Activated CD4-positive, alpha-beta memory T cell treated with anti-CD3 and anti-CD28 coated beads for 36 hours (primary cell): ENCODE data around the gene EMILIN2. TPM values are rescaled to one million over a fixed set of nuclear protein-coding genes. Genes with fewer than 3 reads are reported as not detected.
"Not testable (repeated sequence)": the region's sequence is repeated elsewhere in the genome, so short reads cannot be mapped to it uniquely, and the experiment has no call there.

Experiments
- CTCF ChIA-PET: fragments of 350-600 bp; sonication (Branson Sonifier 250); formaldehyde crosslinking; loops from one replicate; lab custom pipeline; 2021; ENCODE audit warnings: antibody characterized with exemption, inconsistent platforms; lab: Charles Lee
- POLR2A ChIA-PET: fragments of 350-600 bp; sonication (Branson Sonifier 250); formaldehyde crosslinking; loops from one replicate; lab custom pipeline; 2021; ENCODE audit warnings: antibody characterized with exemption; lab: Charles Lee
- DNase-seq: peaks from one replicate; pipeline ENCODE4 v3.0.0-alpha.2; 2020
- H3K27ac Mint-ChIP-seq: one replicate; pipeline ENCODE4 v1.8.0; 2021; ENCODE audit warnings: mixed read lengths
- H3K27me3 Mint-ChIP-seq: one replicate; pipeline ENCODE4 v1.8.0; 2021; ENCODE audit warnings: mixed read lengths
- H3K36me3 Mint-ChIP-seq: one replicate; pipeline ENCODE4 v1.8.0; 2021; ENCODE audit warnings: mixed read lengths
- H3K4me1 Mint-ChIP-seq: one replicate; pipeline ENCODE4 v1.8.0; 2021; ENCODE audit warnings: low read depth, mixed read lengths
- H3K4me3 Mint-ChIP-seq: one replicate; pipeline ENCODE4 v1.8.0; 2021; ENCODE audit warnings: mild to moderate bottlenecking, mixed read lengths
- H3K9me3 Mint-ChIP-seq: one replicate; pipeline ENCODE4 v1.8.0; 2021; ENCODE audit warnings: mixed read lengths
- intact Hi-C: fragments of 100-400 bp; cut with micrococcal nuclease; formaldehyde crosslinking; loops from one replicate; pipeline ENCODE4 v1.15.1; 2023
- total RNA-seq, 2 experiments: library from RNA; stranded (reverse); gene quantifications; one replicate each; pipeline ENCODE4 v1.2.3, GENCODE V29; 2021

Gene EMILIN2
- total RNA-seq, 2 experiments from 2014 or later, result 18.7 to 20.1 TPM

DNA sequence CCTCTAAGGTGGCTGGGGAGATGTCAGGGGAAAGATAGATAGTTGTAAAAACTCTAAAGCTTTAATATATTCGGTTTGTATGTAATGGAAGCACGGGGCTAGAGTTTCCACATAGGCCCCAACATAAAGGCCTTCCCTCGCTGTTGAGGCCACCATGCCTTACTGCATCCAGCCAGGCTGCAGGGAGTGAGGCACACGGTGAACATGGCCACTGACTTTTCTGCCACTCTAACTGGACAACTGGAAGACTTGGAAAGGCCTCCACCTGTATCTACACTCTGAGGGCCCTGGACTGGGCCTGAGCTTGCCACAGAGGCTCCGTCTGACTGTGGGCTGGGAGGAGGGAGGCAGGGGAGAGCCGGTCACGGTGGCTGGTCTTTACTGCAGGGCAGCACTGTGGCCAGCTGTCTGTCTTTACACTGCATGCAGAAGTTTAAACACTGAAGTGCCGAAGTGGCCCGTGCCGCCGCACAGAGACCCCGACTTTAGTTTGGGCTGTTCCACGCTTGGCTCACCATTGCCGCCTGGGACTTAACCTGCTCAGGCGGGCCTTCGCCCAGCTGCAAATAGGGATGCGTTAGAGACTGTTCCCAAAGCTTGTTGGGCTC is 66.7 kb downstream of the EMILIN2 start:
- POLR2A ChIA-PET, result interaction anchor here (1.0 kb wide), 1 partner anchor 10 kb away, joined by 4 read pairs; no protein-coding TSS in a partner anchor
- Mint-ChIP-seq H3K4me3 (no peak overlapping the region), H3K27ac (peak overlapping the region; percentile 38), H3K27me3 (no peaks in the 10 kb centered on the region), H3K9me3 (no peaks in the 10 kb centered on the region), H3K4me1 (peaks cover 11% of the 10 kb centered on the region), H3K36me3 (peaks cover 40% of the 10 kb centered on the region)
- intact Hi-C loops, result no loop called here
- CTCF ChIA-PET, result interaction anchor here (1.4 to 2.6 kb wide), 3 partner anchors 72 to 238 kb away, joined by 4 to 11 read pairs (median 6); no protein-coding TSS in a partner anchor
- no peak for DNase-seq

DNA sequence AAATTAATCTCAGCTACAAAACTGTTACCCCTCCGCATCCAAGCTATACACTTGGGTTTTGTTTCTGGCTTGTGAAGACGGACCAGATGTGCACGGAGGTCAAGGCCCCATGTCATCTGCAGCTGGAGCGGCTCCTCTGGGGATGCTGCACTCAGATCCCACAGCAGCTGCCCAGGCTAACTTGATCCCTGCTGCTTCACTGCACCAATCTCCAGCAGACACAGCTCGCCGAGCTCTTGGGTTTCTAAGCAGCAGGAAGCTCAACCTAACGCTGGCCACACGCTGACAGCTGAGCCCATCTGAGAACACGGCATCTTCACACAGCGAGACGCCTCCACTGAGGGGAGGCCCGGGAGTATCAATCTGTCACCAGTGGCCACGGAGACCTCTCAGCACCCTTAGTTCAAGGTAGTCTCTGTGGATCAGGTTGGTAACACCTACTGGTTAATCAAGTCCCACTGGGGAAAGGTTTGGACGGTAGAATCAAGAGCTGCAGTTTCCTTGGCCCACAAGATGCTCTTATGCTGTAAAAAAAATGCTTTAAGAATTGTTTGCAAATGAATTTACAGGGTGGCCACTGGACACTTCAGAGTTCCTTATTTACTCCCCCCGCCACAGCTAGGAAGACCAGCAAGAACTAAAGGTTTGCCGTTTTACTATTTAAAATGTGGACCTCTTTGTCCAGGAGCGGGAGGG is 67.5 kb downstream of the EMILIN2 start:
- POLR2A ChIA-PET, result interaction anchor here (1.0 kb wide), 1 partner anchor 84 kb away, joined by 3 read pairs; no protein-coding TSS in a partner anchor
- peaks cover 10% of the 10 kb centered on the region for H3K4me1 Mint-ChIP-seq
- CTCF ChIA-PET, result interaction anchor here (1.0 to 2.6 kb wide), 3 partner anchors 71 to 214 kb away, joined by 4 to 11 read pairs (median 4); no protein-coding TSS in a partner anchor
- peaks cover 45% of the 10 kb centered on the region for H3K36me3 Mint-ChIP-seq
- no peak overlapping the region for H3K4me3 Mint-ChIP-seq
- peak overlapping the region; percentile 28 for H3K27ac Mint-ChIP-seq
- DNase-seq, result no peak
- H3K9me3 Mint-ChIP-seq, result no peaks in the 10 kb centered on the region
- H3K27me3 Mint-ChIP-seq, result no peaks in the 10 kb centered on the region
- intact Hi-C loops, result no loop called here

DNA sequence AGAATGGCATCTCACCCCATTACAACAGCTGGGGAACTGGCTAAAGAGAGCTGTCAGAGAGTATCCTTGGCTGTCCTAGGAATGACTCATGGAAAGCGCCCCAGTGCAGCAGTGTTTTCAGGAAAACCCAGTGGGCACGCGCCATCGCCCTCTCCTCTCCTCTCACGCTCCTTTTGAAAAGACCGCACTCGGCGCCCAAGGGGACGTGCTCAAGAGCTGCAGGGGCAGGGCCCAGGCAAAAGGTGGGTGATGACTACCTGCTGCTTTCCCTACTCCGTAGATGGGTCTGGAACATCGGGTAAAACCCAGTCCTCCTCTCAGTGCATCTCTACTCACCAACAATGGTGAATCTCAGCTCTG is 68.1 kb downstream of the EMILIN2 start:
- Mint-ChIP-seq H3K4me1 (peaks cover 10% of the 10 kb centered on the region), H3K9me3 (no peaks in the 10 kb centered on the region), H3K27me3 (no peaks in the 10 kb centered on the region), H3K27ac (peak overlapping the region; percentile 8), H3K4me3 (no peak overlapping the region), H3K36me3 (peaks cover 44% of the 10 kb centered on the region)
- ChIA-PET CTCF (interaction anchor here (1.0 to 1.6 kb wide), 3 partner anchors 70 to 214 kb away, joined by 4 to 6 read pairs (median 4); no protein-coding TSS in a partner anchor), POLR2A (interaction anchor here (1.0 kb wide), 1 partner anchor 83 kb away, joined by 3 read pairs; no protein-coding TSS in a partner anchor)
- intact Hi-C loops, result no loop called here
- no peak for DNase-seq

DNA sequence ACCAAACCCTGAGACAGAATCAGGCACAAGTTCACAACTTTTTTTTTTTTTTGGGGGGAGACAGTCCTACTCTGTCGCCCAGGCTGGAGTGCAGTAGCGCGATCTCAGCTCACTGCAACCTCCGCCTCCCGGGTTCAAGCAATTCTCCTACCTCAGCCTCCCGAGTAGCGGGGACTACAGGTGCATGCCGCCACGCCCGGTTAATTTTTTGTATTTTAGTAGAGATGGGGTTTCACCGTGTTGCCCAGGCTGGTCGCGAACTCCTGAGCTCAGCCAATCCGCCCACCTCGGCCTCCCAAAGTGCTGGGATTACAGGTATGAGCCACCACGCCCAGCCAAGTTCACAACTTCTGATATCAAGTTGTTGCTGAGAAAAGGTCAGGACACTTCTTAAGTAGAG is 68.7 kb downstream of the EMILIN2 start:
- H3K4me3 Mint-ChIP-seq, H3K4me1 Mint-ChIP-seq, intact Hi-C loops, DNase-seq, POLR2A ChIA-PET, H3K27me3 Mint-ChIP-seq, H3K9me3 Mint-ChIP-seq: not testable (repeated sequence)
- Mint-ChIP-seq H3K36me3 (peaks cover 48% of the 10 kb centered on the region), H3K27ac (peak overlapping the region; percentile 23)
- CTCF ChIA-PET, result interaction anchor here (1.0 to 1.6 kb wide), 3 partner anchors 70 to 331 kb away, joined by 3 to 6 read pairs (median 4); no protein-coding TSS in a partner anchor

DNA sequence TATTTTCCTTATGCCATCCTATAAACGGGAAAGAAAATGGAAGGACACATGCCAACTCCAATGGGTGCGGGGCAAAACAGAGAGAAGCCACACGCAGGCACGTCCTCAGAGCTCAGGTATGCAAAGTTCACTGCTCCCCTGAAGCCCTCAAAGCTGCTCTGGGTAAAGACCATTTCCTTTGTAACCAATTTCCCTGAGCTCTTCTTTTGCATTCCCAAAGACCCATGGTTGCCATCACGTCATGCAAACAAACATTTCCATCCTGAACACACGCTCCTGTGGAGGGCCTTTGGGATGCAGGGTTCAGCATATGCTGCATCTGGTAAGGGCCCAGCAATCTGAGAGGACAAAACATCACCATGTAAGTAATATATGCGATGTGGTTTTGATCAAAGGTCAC is 69.4 kb downstream of the EMILIN2 start:
- Mint-ChIP-seq H3K36me3 (peaks cover 55% of the 10 kb centered on the region), H3K4me1 (peaks cover 10% of the 10 kb centered on the region), H3K27me3 (no peaks in the 10 kb centered on the region), H3K4me3 (no peak overlapping the region), H3K9me3 (no peaks in the 10 kb centered on the region), H3K27ac (peak overlapping the region; percentile 69)
- ChIA-PET POLR2A (interaction anchor here (1.5 kb wide), 1 partner anchor 8 kb away, joined by 4 read pairs; no protein-coding TSS in a partner anchor), CTCF (interaction anchor here (1.0 to 1.6 kb wide), 3 partner anchors 17 to 330 kb away, joined by 3 to 6 read pairs (median 4); no protein-coding TSS in a partner anchor)
- no peak for DNase-seq
- intact Hi-C loops, result no loop called here

DNA sequence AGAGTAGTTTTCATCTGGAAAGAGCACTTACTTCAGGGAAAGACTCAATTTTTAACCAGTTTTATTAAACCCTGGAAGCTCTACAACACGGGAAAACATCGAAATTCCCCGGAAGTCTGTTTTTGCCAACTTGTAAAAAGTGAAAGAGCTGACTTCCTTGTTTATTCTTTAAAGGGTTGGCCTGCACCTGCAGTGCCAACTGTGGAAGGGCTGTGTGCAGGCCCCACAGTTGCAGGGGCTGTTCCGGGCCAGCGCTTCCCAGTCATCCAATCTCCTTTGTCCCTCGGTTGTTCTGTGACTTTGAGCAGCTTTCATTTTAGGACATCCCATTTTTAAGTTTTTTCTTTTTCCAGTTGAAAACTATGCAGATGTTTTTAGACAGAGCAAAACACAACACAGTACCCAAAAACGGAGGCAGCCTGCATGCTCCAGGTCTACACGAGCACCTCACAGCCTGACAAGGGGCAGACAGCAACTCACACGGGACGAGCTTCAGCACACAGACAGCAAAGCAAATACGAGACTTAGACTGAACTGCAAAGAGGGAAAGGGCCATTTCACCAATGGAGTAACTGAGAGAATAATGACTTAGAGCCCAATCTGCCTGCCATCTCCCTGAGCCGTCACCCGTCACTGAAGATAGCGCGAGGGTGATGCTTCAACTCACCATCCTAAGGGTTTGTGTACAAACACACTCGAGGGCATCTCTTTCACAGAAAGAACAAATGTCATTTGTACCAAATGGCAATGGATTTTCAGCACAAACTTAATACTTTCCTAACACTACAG is 70.6 kb downstream of the EMILIN2 start:
- peaks cover 61% of the 10 kb centered on the region for H3K36me3 Mint-ChIP-seq
- ChIA-PET CTCF (interaction anchor here (0.7 to 1.1 kb wide), 3 partner anchors 16 to 211 kb away, joined by 3 to 4 read pairs (median 3); no protein-coding TSS in a partner anchor), POLR2A (interaction anchor here (1.1 to 1.5 kb wide), 2 partner anchors 9 to 10 kb away, joined by 3 to 4 read pairs; no protein-coding TSS in a partner anchor)
- H3K27ac Mint-ChIP-seq, result peak overlapping the region; percentile 69
- intact Hi-C loops, result no loop called here
- no peaks in the 10 kb centered on the region for H3K27me3 Mint-ChIP-seq
- H3K9me3 Mint-ChIP-seq, result no peaks in the 10 kb centered on the region
- DNase-seq, result no peak
- peaks cover 8% of the 10 kb centered on the region for H3K4me1 Mint-ChIP-seq
- H3K4me3 Mint-ChIP-seq, result no peak overlapping the region

DNA sequence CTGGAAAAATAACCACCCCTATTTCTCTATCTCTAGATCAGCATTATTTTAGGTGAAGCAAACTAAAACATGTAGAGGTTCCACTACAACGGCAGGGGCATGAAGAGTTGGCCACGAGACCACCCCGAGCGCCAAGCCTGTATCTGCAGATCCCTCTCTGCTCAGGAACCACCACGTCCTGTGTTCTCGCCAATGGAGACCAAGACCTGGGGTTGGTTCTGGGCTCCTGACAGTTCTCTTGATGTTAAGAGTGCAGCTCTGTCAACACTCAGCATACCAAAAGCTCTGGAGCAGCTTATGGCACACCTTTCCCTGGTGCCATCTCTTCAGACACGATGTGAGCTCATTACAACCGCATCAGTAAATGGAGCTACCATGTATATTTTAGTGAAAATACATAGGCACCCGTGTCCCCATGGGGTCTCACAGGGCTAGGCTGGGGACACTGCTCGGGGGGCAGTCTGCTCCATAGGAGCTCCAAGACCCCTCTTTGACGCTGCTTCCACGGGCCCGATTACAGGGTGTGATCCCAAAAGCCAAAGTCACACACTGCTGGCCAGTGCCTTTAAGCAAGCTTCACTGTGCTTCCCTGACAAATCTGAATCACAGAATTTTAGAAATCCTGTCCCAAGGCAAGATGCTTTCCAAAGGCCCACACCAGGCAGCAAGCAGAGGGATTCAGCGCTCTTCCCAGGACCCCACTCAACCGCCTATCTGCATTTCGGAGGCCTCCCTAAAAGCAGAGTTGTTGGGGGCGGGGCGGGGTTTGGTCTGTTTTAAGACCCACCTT is 72.2 kb downstream of the EMILIN2 start:
- Mint-ChIP-seq H3K4me3 (no peak overlapping the region), H3K36me3 (peaks cover 65% of the 10 kb centered on the region), H3K4me1 (peaks cover 8% of the 10 kb centered on the region), H3K9me3 (no peaks in the 10 kb centered on the region), H3K27me3 (no peaks in the 10 kb centered on the region), H3K27ac (peak overlapping the region; percentile 29)
- intact Hi-C loops, result no loop called here
- CTCF ChIA-PET, result interaction anchor here (1.2 kb wide), 1 partner anchor 14 kb away, joined by 4 read pairs; no protein-coding TSS in a partner anchor
- POLR2A ChIA-PET, result no interaction called here
- no peak for DNase-seq

DNA sequence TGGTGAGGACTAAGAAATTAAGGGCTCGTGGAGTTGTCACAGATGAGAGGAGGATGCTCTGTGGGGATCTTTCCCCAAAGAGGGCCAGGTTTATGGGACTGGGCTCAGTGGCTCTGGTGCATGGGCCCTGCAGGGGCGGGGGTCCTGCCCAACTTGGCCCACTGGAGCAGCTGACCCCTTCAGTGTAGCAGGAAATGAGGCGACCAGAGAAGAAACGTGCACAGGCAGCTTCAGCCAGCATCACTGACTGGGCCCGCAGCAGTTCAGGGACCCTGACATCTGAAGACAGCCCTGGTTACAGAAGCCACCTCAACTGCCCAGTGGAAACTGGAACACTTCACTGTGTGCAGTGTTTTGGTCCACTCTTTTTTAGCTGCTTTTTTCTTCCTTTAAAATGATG is 72.8 kb downstream of the EMILIN2 start:
- DNase-seq, result no peak
- Mint-ChIP-seq H3K36me3 (peaks cover 65% of the 10 kb centered on the region), H3K4me1 (peaks cover 8% of the 10 kb centered on the region), H3K27me3 (no peaks in the 10 kb centered on the region), H3K27ac (no peak overlapping the region), H3K9me3 (no peaks in the 10 kb centered on the region), H3K4me3 (no peak overlapping the region)
- intact Hi-C loops, result no loop called here
- ChIA-PET CTCF (interaction anchor here (1.2 kb wide), 1 partner anchor 13 kb away, joined by 4 read pairs; no protein-coding TSS in a partner anchor), POLR2A (no interaction called here)

DNA sequence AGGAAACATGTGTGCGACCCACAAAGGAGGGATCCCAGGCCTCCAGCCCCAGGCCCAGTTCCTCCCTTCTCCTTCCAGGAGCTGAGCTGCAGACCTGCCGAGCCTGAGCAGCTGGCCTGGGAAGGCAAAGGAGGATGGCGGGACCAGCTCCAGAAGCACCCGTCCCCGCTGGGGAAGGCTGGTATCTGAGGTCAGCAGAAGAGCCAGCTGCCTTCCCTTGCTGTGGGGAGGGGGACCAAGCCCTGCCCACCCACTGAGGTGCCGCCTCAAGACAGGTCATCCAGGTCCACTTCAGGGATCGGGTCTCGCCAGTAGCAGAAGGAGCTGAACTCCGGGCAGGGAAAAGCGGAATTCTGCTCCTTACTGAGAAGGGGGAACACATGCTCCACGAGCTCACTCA is 73.2 kb downstream of the EMILIN2 start:
- Mint-ChIP-seq H3K36me3 (peaks cover 70% of the 10 kb centered on the region), H3K27ac (no peak overlapping the region), H3K27me3 (no peaks in the 10 kb centered on the region), H3K9me3 (no peaks in the 10 kb centered on the region), H3K4me3 (no peak overlapping the region), H3K4me1 (peaks cover 8% of the 10 kb centered on the region)
- CTCF ChIA-PET, result interaction anchor here (1.3 kb wide), 1 partner anchor 65 kb away, joined by 3 read pairs; no protein-coding TSS in a partner anchor
- POLR2A ChIA-PET, result no interaction called here
- intact Hi-C loops, result no loop called here
- DNase-seq, result no peak

DNA sequence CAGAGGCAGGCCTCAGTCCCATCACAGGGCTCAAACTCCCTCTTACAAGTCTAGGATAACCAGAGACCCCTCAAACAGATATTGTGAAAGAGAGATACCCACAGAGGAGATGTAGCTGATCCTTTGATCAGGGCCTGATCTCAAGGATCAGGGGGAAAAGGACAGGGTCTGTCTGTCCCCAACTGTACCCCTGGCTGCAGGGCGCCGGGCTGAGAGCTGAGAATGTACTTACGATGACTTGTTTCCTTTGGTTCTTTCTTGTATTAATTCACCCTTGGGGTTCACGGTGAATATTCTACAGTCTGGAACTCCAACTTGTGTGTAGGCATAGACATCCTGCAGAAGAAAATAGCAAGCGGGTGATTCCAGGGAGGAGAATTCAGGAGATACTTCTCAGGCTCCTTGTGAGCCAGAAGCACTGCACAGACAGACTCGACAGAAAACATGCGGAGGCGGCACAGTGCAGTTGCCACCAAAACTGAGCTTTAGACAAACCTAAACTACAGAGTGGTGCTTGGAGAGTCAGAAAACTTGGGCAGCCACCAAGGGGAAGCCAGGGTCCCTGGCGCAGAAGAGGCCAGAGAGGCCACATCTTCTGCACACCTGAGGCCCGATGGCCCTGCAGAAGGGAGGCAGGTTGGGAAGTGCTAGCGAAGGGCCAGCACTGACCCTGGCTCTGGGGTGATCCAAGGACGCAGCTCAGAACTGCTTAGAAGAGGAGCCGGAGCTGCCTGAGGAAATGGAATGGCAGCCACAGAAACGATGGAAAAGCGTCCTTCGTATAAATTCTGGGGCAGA is 73.9 kb downstream of the EMILIN2 start:
- H3K27ac Mint-ChIP-seq, result no peak overlapping the region
- H3K36me3 Mint-ChIP-seq, result peaks cover 73% of the 10 kb centered on the region
- H3K4me1 Mint-ChIP-seq, result peaks cover 8% of the 10 kb centered on the region
- no peaks in the 10 kb centered on the region for H3K27me3 Mint-ChIP-seq
- intact Hi-C loops, result no loop called here
- DNase-seq, result no peak
- CTCF ChIA-PET, result interaction anchor here (1.3 to 1.4 kb wide), 2 partner anchors 64 to 231 kb away, joined by 3 read pairs; no protein-coding TSS in a partner anchor
- no peak overlapping the region for H3K4me3 Mint-ChIP-seq
- no peaks in the 10 kb centered on the region for H3K9me3 Mint-ChIP-seq
- POLR2A ChIA-PET, result no interaction called here
